SU-DHL-6 (cell line): ENCODE data around the gene GALNT14.

Experiments used
- H2AFZ ChIP-seq: fragments of 200-600 bp; sonication (generic); 2 replicates; pipeline ENCODE4 v1.6.1; 2014; ENCODE audit warnings: low read depth, mild to moderate bottlenecking, moderate library complexity, mixed read lengths, antibody characterized with exemption, low read length; ENCODE audit not compliant: severe bottlenecking
- H3F3A ChIP-seq: fragments of 200-600 bp; shearing (Covaris generic); 2 replicates; pipeline ENCODE4 v1.6.0; 2016; ENCODE audit warnings: antibody characterized with exemption, mild to moderate bottlenecking; ENCODE audit not compliant: insufficient read depth
- H3K27ac ChIP-seq: fragments of 200-600 bp; sonication (generic); 2 replicates; pipeline ENCODE4 v1.5.1; 2016; ENCODE audit warnings: low read depth, mild to moderate bottlenecking, low read length, moderate library complexity, mixed read lengths
- H3K27me3 ChIP-seq: fragments of 200-600 bp; sonication (generic), shearing (Covaris generic); 2 replicates; pipeline ENCODE4 v1.6.0; 2014; ENCODE audit warnings: mild to moderate bottlenecking, low read length
- H3K36me3 ChIP-seq: fragments of 200-600 bp; sonication (generic); 2 replicates; pipeline ENCODE4 v1.6.1; 2014; ENCODE audit warnings: mild to moderate bottlenecking, low read length, mixed read lengths
- H3K4me2 ChIP-seq: fragments of 300-600, 200-600 bp; shearing (Covaris generic), sonication (generic); 2 replicates; pipeline ENCODE4 v1.6.0; 2014; ENCODE audit warnings: low read length, low read depth, mild to moderate bottlenecking; ENCODE audit not compliant: poor library complexity, severe bottlenecking
- H3K4me3 ChIP-seq: fragments of 200-600 bp; sonication (generic); 2 replicates; pipeline ENCODE4 v1.5.1; 2014; ENCODE audit warnings: antibody characterized with exemption, low read length, mild to moderate bottlenecking, mixed read lengths; ENCODE audit not compliant: insufficient read depth, poor library complexity, severe bottlenecking
- H3K79me2 ChIP-seq: fragments of 200-600 bp; sonication (generic); 2 replicates; pipeline ENCODE4 v1.6.1; 2014; ENCODE audit warnings: mild to moderate bottlenecking, low read length, moderate library complexity; ENCODE audit not compliant: insufficient read depth
- H3K9ac ChIP-seq: fragments of 200-600 bp; sonication (generic); 2 replicates; pipeline ENCODE4 v1.7.0; 2014; ENCODE audit warnings: mild to moderate bottlenecking, low read length
- H3K9me2 ChIP-seq: fragments of 200-600 bp; sonication (generic); replicated peaks from 2 replicates; pipeline ENCODE4 v1.6.1; 2014; ENCODE audit warnings: low read length; ENCODE audit not compliant: insufficient read depth
- H3K9me3 ChIP-seq: fragments of 200-600 bp; sonication (generic); 2 replicates; pipeline ENCODE4 v1.6.1; 2014; ENCODE audit warnings: low read length, mixed read lengths; ENCODE audit not compliant: insufficient read depth
- H4K20me1 ChIP-seq: fragments of 200-600 bp; sonication (generic); 2 replicates; pipeline ENCODE4 v1.6.1; 2014; ENCODE audit warnings: low read depth, mild to moderate bottlenecking, antibody characterized with exemption, low read length, moderate library complexity, mixed read lengths
- EZH2phosphoT487 ChIP-seq: fragments of 200-600 bp; sonication (generic), shearing (Covaris generic); conservative IDR thresholded peaks from 2 replicates; pipeline ENCODE4 v1.6.1; 2018; ENCODE audit warnings: mild to moderate bottlenecking, antibody characterized with exemption, low read length, moderate library complexity, mixed read lengths
- TF ChIP-seq, protein P1 (sequence below): fragments of 200-600 bp; sonication (generic); IDR thresholded peaks from one replicate; pipeline ENCODE4 v1.5.1; 2017; ENCODE audit warnings: antibody characterized with exemption, mild to moderate bottlenecking, low read length, moderate library complexity; ENCODE audit not compliant: insufficient read depth, poor library complexity, severe bottlenecking

Gene GALNT14

DNA sequence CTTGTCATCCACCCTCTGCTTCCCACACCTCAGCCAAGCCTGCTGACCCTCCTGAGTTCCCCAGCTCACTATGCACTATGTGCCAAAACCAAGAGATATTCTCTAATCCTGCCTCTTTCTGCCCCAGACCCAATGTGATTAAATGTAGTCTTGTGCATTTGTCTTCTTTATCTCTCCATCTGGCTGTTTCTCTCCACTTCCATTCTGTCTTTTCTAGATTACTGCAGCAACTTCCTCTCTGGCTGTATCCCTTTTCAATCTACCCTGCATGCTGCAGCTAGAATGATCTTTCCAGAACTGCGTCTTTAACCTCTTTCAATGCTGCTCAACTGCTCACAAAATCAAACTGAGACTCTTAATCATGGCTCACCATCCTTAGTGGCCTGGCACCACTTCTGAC, 164.1 kb downstream of the GALNT14 start:
- no peaks in the 10 kb centered on the region for H3F3A ChIP-seq
- H3K27me3 ChIP-seq: no peaks in the 10 kb centered on the region
- no peak overlapping the region for H3K4me3 ChIP-seq
- TF ChIP-seq, protein P1, sequence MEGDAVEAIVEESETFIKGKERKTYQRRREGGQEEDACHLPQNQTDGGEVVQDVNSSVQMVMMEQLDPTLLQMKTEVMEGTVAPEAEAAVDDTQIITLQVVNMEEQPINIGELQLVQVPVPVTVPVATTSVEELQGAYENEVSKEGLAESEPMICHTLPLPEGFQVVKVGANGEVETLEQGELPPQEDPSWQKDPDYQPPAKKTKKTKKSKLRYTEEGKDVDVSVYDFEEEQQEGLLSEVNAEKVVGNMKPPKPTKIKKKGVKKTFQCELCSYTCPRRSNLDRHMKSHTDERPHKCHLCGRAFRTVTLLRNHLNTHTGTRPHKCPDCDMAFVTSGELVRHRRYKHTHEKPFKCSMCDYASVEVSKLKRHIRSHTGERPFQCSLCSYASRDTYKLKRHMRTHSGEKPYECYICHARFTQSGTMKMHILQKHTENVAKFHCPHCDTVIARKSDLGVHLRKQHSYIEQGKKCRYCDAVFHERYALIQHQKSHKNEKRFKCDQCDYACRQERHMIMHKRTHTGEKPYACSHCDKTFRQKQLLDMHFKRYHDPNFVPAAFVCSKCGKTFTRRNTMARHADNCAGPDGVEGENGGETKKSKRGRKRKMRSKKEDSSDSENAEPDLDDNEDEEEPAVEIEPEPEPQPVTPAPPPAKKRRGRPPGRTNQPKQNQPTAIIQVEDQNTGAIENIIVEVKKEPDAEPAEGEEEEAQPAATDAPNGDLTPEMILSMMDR: no peak
- TF ChIP-seq EZH2phosphoT487: no peak
- H3K79me2 ChIP-seq: no peaks in the 10 kb centered on the region
- no peak overlapping the region for H2AFZ ChIP-seq
- H4K20me1 ChIP-seq: no peaks in the 10 kb centered on the region
- H3K9ac ChIP-seq: no peak overlapping the region
- H3K27ac ChIP-seq: no peak overlapping the region
- H3K4me2 ChIP-seq: no peak overlapping the region
- H3K9me3 ChIP-seq: no peaks in the 10 kb centered on the region
- H3K9me2 ChIP-seq: no peaks in the 10 kb centered on the region
- no peaks in the 10 kb centered on the region for H3K36me3 ChIP-seq

DNA sequence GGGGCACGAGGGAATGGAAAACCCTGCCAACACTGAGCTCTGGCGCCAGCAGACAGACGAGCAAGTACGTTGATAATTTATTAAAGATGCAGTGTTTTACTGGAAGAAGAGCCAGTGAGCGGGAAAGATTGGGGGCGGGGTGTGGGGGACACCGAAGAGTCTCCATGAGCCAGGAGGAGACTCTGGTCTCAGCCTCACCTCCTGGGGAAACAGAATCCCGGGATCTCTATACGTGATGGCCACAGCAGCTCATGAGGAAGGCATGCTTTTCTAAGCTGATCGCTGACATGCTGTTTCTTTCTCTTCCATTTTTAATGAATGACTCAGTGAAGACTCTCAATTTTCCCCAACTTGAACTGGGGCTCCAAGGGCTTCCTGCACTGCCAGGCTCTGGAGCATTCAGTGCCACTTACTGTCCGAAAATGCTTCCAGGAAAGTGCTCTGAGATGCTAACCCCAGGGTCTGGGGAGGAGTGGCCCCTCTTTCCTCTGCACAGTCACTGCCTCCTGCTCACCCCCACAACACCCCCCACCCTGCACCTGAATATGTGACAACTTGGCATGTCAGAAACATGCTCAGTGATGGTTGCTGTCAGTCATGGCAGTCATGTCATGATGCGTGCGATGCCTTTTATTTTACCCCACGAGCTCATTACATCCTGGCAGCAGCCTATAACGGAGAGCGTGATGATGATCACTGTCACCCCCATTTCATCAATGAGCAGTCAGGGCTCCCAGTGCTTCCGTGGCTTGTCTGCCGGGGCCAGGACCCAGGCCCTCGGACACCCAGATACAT, 166.8 kb downstream of the GALNT14 start:
- Histone ChIP-seq H3K4me2 (no peak overlapping the region), H3K9me2 (no peaks in the 10 kb centered on the region), H3F3A (no peaks in the 10 kb centered on the region), H4K20me1 (no peaks in the 10 kb centered on the region), H3K9me3 (no peaks in the 10 kb centered on the region), H3K27me3 (no peaks in the 10 kb centered on the region), H3K27ac (no peak overlapping the region), H2AFZ (no peak overlapping the region), H3K79me2 (no peaks in the 10 kb centered on the region), H3K9ac (no peak overlapping the region), H3K4me3 (no peak overlapping the region), H3K36me3 (no peaks in the 10 kb centered on the region)
- TF ChIP-seq, protein P1: no peak
- no peak for TF ChIP-seq EZH2phosphoT487

- Histone ChIP-seq H3K9me2 (no peaks in the 10 kb centered on the region), H3K27ac (no peak overlapping the region), H3K79me2 (no peaks in the 10 kb centered on the region), H2AFZ (no peak overlapping the region), H3K4me2 (no peak overlapping the region), H3K9me3 (no peaks in the 10 kb centered on the region), H3F3A (no peaks in the 10 kb centered on the region), H3K4me3 (no peak overlapping the region), H3K9ac (no peak overlapping the region), H3K27me3 (no peaks in the 10 kb centered on the region), H4K20me1 (no peaks in the 10 kb centered on the region), H3K36me3 (no peaks in the 10 kb centered on the region)
- TF ChIP-seq, protein P1: no peak
- TF ChIP-seq EZH2phosphoT487: no peak
Measured at GRCh38 chr2:30968660-30969397, 169.4 kb downstream of the GALNT14 start.
